GM13976 (cell line): ENCODE data around the gene ZFP36L1.
"Not testable (repeated sequence)": the region's sequence is repeated elsewhere in the genome, so short reads cannot be mapped to it uniquely, and the experiment has no call there.

ENCODE experiments used
- DNase-seq: peaks from one replicate; pipeline ENCODE4 v3.0.0; 2012; ENCODE audit warnings: low spot score
- CTCF ChIP-seq: IDR thresholded peaks from 2 replicates; pipeline ENCODE4 v1.5.1; 2012; ENCODE audit warnings: borderline replicate concordance, mild to moderate bottlenecking; ENCODE audit not compliant: insufficient read depth; ENCODE audit errors: extremely low read depth, missing control alignments, control extremely low read depth
- in situ Hi-C: fragments of 300-500 bp; cut with MboI; formaldehyde crosslinking; loops from one replicate; pipeline ENCODE4 v1.12.0; 2022; ENCODE audit warnings: low sequenced_read_pairs, mixed read lengths, inconsistent platforms; ENCODE audit not compliant: unreplicated experiment

The ZFP36L1 gene

GRCh38 chr14:68771631-68772030, 21.2 kb downstream of the ZFP36L1 start:
- no peak for TF ChIP-seq CTCF
- in situ Hi-C loops: no loop called here
- no peak for DNase-seq

- in situ Hi-C loops: no loop called here
- DNase-seq: no peak
- TF ChIP-seq CTCF: no peak
These were observed 22.1 kb downstream of the ZFP36L1 start for GRCh38 chr14:68770553-68771286.

- no peak for TF ChIP-seq CTCF
- in situ Hi-C loops: no loop called here
- DNase-seq: no peak
These were observed 22.8 kb downstream of the ZFP36L1 start for GRCh38 chr14:68770051-68770450.

- in situ Hi-C loops: no loop called here
- no peak for TF ChIP-seq CTCF
- no peak for DNase-seq
These were observed 24.6 kb downstream of the ZFP36L1 start for GRCh38 chr14:68768316-68768715.

- in situ Hi-C loops: no loop called here
- DNase-seq: no peak
- no peak for TF ChIP-seq CTCF
These were observed 25.6 kb downstream of the ZFP36L1 start for GRCh38 chr14:68767248-68767645.

- no peak for DNase-seq
- in situ Hi-C loops: no loop called here
- no peak for TF ChIP-seq CTCF
These were observed 26.3 kb downstream of the ZFP36L1 start for GRCh38 chr14:68766299-68767247.

GRCh38 chr14:68763843-68764242, 29.0 kb downstream of the ZFP36L1 start:
- DNase-seq, in situ Hi-C loops: not testable (repeated sequence)
